OCI-LY3 (cell line): ENCODE results near the gene LRP2.

ENCODE experiments used
- CTCF ChIP-seq: fragments of 200-600, 300-600 bp; sonication (generic); IDR thresholded peaks from 2 replicates; pipeline ENCODE4 v1.5.1; 2014; ENCODE audit warnings: antibody characterized with exemption, low read length, low read depth
- EZH2phosphoT487 ChIP-seq: fragments of 200-600 bp; shearing (Covaris generic); IDR thresholded peaks from 2 replicates; pipeline ENCODE4 v1.6.1; 2018; ENCODE audit warnings: antibody characterized with exemption, mixed run types, low read depth

GRCh38 chr2:169328785-169329184 is 33.5 kb downstream of the LRP2 start:
- TF ChIP-seq CTCF (no peak), EZH2phosphoT487 (no peak)
